AG20443 (cell line): ENCODE data around the gene AANAT.
A peak's percentile ranks its signal among the peaks of the same experiment; 100 is the strongest.

Experiments
- DNase-seq: peaks from one replicate; pipeline ENCODE4 v3.0.0; 2012; ENCODE audit warnings: low spot score, mixed read lengths

AANAT gene

GRCh38 chr17:76467366-76467765, at the start of gene AANAT:
TSS of gene AANAT (plus strand) at chr17:76467603. CDS start at chr17:76468747, 1,144 bp downstream.
- DNase-seq = no peak

GRCh38 chr17:76419576-76420260, 47.7 kb upstream of the AANAT start:
- DNase-seq = no peak

- DNase-seq = no peak
Measured at GRCh38 chr17:76420356-76421043, 46.9 kb upstream of the AANAT start.

GRCh38 chr17:76421044-76421407, 46.4 kb upstream of the AANAT start:
- peak; percentile 49 for DNase-seq

GRCh38 chr17:76422406-76422805, 45.0 kb upstream of the AANAT start:
- no peak for DNase-seq

GRCh38 chr17:76422860-76423259, 44.5 kb upstream of the AANAT start:
- no peak for DNase-seq

- DNase-seq = no peak
Measured at GRCh38 chr17:76426853-76427252, 40.5 kb upstream of the AANAT start.

- DNase-seq = peak; percentile 37
Measured at GRCh38 chr17:76427501-76428231, 39.7 kb upstream of the AANAT start.

- DNase-seq = no peak
Measured at GRCh38 chr17:76428511-76428910, 38.9 kb upstream of the AANAT start.

- DNase-seq = no peak
Measured at GRCh38 chr17:76431509-76431908, 35.9 kb upstream of the AANAT start.

- DNase-seq = no peak
Measured at GRCh38 chr17:76432004-76432403, 35.4 kb upstream of the AANAT start.

- DNase-seq = no peak
Measured at GRCh38 chr17:76432712-76433336, 34.6 kb upstream of the AANAT start.

GRCh38 chr17:76433693-76434092, 33.7 kb upstream of the AANAT start:
- DNase-seq = no peak

GRCh38 chr17:76434870-76435269, 32.5 kb upstream of the AANAT start:
- no peak for DNase-seq

GRCh38 chr17:76435751-76436150, 31.7 kb upstream of the AANAT start:
- no peak for DNase-seq

- DNase-seq = no peak
Measured at GRCh38 chr17:76437467-76438402, 29.7 kb upstream of the AANAT start.

- DNase-seq = no peak
Measured at GRCh38 chr17:76438906-76439305, 28.5 kb upstream of the AANAT start.

GRCh38 chr17:76439314-76439928, 28.0 kb upstream of the AANAT start:
- DNase-seq = no peak

GRCh38 chr17:76440751-76441362, 26.5 kb upstream of the AANAT start:
- no peak for DNase-seq

GRCh38 chr17:76441686-76442340, 25.6 kb upstream of the AANAT start:
- DNase-seq = no peak
